ENCODE data around the gene SFRP5.

The SFRP5 gene

GRCh38 chr10:97771913-97772823 lies at the start of gene SFRP5:
Gene SFRP5, minus strand, starts transcription at chr10:97771999. Its CDS starts 166 bp downstream, at chr10:97771833.
- DNase-seq, result no peak

GRCh38 chr10:97820096-97820704 lies 48.4 kb upstream of the SFRP5 start:
- DNase-seq, result no peak

- DNase-seq, result no peak
Observed at GRCh38 chr10:97818572-97818971, 46.8 kb upstream of the SFRP5 start.

GRCh38 chr10:97816609-97817008 lies 44.8 kb upstream of the SFRP5 start:
- DNase-seq, result no peak

GRCh38 chr10:97814996-97815395 lies 43.2 kb upstream of the SFRP5 start:
- DNase-seq, result no peak

- no peak for DNase-seq
Observed at GRCh38 chr10:97813311-97813710, 41.5 kb upstream of the SFRP5 start.

GRCh38 chr10:97812696-97813095 lies 40.9 kb upstream of the SFRP5 start:
- no peak for DNase-seq

- no peak for DNase-seq
Observed at GRCh38 chr10:97811958-97812357, 40.2 kb upstream of the SFRP5 start.

- no peak for DNase-seq
Observed at GRCh38 chr10:97810446-97810845, 38.6 kb upstream of the SFRP5 start.

- no peak for DNase-seq
Observed at GRCh38 chr10:97805949-97806348, 34.1 kb upstream of the SFRP5 start.

- DNase-seq, result no peak
Observed at GRCh38 chr10:97805096-97805884, 33.5 kb upstream of the SFRP5 start.

- no peak for DNase-seq
Observed at GRCh38 chr10:97801422-97801821, 29.6 kb upstream of the SFRP5 start.

GRCh38 chr10:97800474-97800873 lies 28.7 kb upstream of the SFRP5 start:
- DNase-seq, result no peak

GRCh38 chr10:97798958-97799610 lies 27.3 kb upstream of the SFRP5 start:
- DNase-seq, result no peak

- no peak for DNase-seq
Observed at GRCh38 chr10:97796651-97797050, 24.9 kb upstream of the SFRP5 start.

- DNase-seq, result no peak
Observed at GRCh38 chr10:97795886-97796285, 24.1 kb upstream of the SFRP5 start.

- DNase-seq, result peak; percentile 35
Observed at GRCh38 chr10:97791824-97792721, 20.3 kb upstream of the SFRP5 start.

- DNase-seq, result no peak
Observed at GRCh38 chr10:97789770-97790397, 18.1 kb upstream of the SFRP5 start.

- no peak for DNase-seq
Observed at GRCh38 chr10:97788552-97789442, 17.0 kb upstream of the SFRP5 start.

- no peak for DNase-seq
Observed at GRCh38 chr10:97785731-97786130, 13.9 kb upstream of the SFRP5 start.
